ENCODE measurements around the gene SPACA4. TPM values are rescaled to one million over a fixed set of nuclear protein-coding genes. Genes with fewer than 3 reads are reported as not detected.

Gene SPACA4
- total RNA-seq, 2 donors from 2014 or later = not detected

GRCh38 chr19:48603850-48604249, 2.7 kb upstream of the SPACA4 start:
- Mint-ChIP-seq H3K4me1 (peaks cover 3% of the 10 kb centered on the region), H3K36me3 (ENCODE audit: low read depth) (no peaks in the 10 kb centered on the region), H3K27ac (no peak overlapping the region), H3K27me3 (peaks cover under 1% of the 10 kb centered on the region), H3K4me3 (no peak overlapping the region)
- ATAC-seq = no peak
- no peaks in the 10 kb centered on the region for H3K9me3 ChIP-seq (ENCODE audit: control insufficient read depth, low read length, poor library complexity, severe bottlenecking)
- no peak for DNase-seq

GRCh38 chr19:48607359-48607755, 815 bp downstream of the SPACA4 start:
- no peaks in the 10 kb centered on the region for H3K36me3 Mint-ChIP-seq (ENCODE audit: low read depth)
- no peak overlapping the region for H3K4me3 Mint-ChIP-seq
- H3K27ac Mint-ChIP-seq = no peak overlapping the region
- peaks cover 4% of the 10 kb centered on the region for H3K4me1 Mint-ChIP-seq
- ATAC-seq (no peak), DNase-seq (no peak)
- no peaks in the 10 kb centered on the region for H3K9me3 ChIP-seq (ENCODE audit: control insufficient read depth, low read length, poor library complexity, severe bottlenecking)
- no peaks in the 10 kb centered on the region for H3K27me3 Mint-ChIP-seq

GRCh38 chr19:48608798-48609263, 2.3 kb downstream of the SPACA4 start:
- H3K4me3 Mint-ChIP-seq = peak overlapping the region; percentile 41
- H3K36me3 Mint-ChIP-seq (ENCODE audit: low read depth) = no peaks in the 10 kb centered on the region
- no peaks in the 10 kb centered on the region for H3K9me3 ChIP-seq (ENCODE audit: control insufficient read depth, low read length, poor library complexity, severe bottlenecking)
- ATAC-seq = peak; percentile 92
- no peaks in the 10 kb centered on the region for H3K27me3 Mint-ChIP-seq
- H3K4me1 Mint-ChIP-seq = peaks cover 4% of the 10 kb centered on the region
- H3K27ac Mint-ChIP-seq = no peak overlapping the region
- DNase-seq = peak in 2 of 3 donors; percentile 33 to 44

- no peaks in the 10 kb centered on the region for H3K9me3 ChIP-seq (ENCODE audit: control insufficient read depth, low read length, poor library complexity, severe bottlenecking)
- Mint-ChIP-seq H3K27ac (no peak overlapping the region), H3K27me3 (no peaks in the 10 kb centered on the region), H3K4me3 (no peak overlapping the region), H3K36me3 (ENCODE audit: low read depth) (no peaks in the 10 kb centered on the region), H3K4me1 (peaks cover 7% of the 10 kb centered on the region)
- no peak for DNase-seq
- ATAC-seq = no peak
These were observed 3.1 kb downstream of the SPACA4 start for GRCh38 chr19:48609571-48610108.

GRCh38 chr19:48611872-48612271, 5.3 kb downstream of the SPACA4 start:
- DNase-seq (no peak), ATAC-seq (no peak)
- Mint-ChIP-seq H3K4me3 (no peak overlapping the region), H3K27me3 (no peaks in the 10 kb centered on the region), H3K4me1 (peaks cover 16% of the 10 kb centered on the region), H3K27ac (no peak overlapping the region), H3K36me3 (ENCODE audit: low read depth) (peaks cover 3% of the 10 kb centered on the region)
- H3K9me3 ChIP-seq (ENCODE audit: control insufficient read depth, low read length, poor library complexity, severe bottlenecking) = no peaks in the 10 kb centered on the region

GRCh38 chr19:48613024-48613851, 6.7 kb downstream of the SPACA4 start:
- Mint-ChIP-seq H3K4me1 (peaks cover 22% of the 10 kb centered on the region), H3K4me3 (peak overlapping the region; percentile 31), H3K36me3 (ENCODE audit: low read depth) (peaks cover 3% of the 10 kb centered on the region), H3K27ac (peak overlapping the region; percentile 54), H3K27me3 (no peaks in the 10 kb centered on the region)
- DNase-seq (no peak), ATAC-seq (no peak)
- no peaks in the 10 kb centered on the region for H3K9me3 ChIP-seq (ENCODE audit: control insufficient read depth, low read length, poor library complexity, severe bottlenecking)

GRCh38 chr19:48613852-48614435, 7.4 kb downstream of the SPACA4 start:
- Mint-ChIP-seq H3K36me3 (ENCODE audit: low read depth) (peaks cover 3% of the 10 kb centered on the region), H3K4me3 (peak overlapping the region; percentile 36), H3K27me3 (no peaks in the 10 kb centered on the region), H3K4me1 (peaks cover 21% of the 10 kb centered on the region), H3K27ac (peak overlapping the region; percentile 54)
- H3K9me3 ChIP-seq (ENCODE audit: control insufficient read depth, low read length, poor library complexity, severe bottlenecking) = no peaks in the 10 kb centered on the region
- DNase-seq (no peak), ATAC-seq (no peak)

GRCh38 chr19:48614436-48615230, 8.1 kb downstream of the SPACA4 start, which contains the start of gene FAM83E:
Gene FAM83E (minus strand): TSS chr19:48615076. CDS start chr19:48613372, 1,704 bp downstream.
- peak within 1 kb of the TSS; percentile 96 for H3K4me3 Mint-ChIP-seq
- H3K27me3 Mint-ChIP-seq = no peaks in the 10 kb centered on the region
- ATAC-seq (no peak), DNase-seq (no peak)
- H3K4me1 Mint-ChIP-seq = peaks cover 24% of the 10 kb centered on the region
- no peaks in the 10 kb centered on the region for H3K9me3 ChIP-seq (ENCODE audit: control insufficient read depth, low read length, poor library complexity, severe bottlenecking)
- peak within 1 kb of the TSS; percentile 66 for H3K27ac Mint-ChIP-seq
- H3K36me3 Mint-ChIP-seq (ENCODE audit: low read depth) = peaks cover 3% of the 10 kb centered on the region

GRCh38 chr19:48615231-48616040, 8.9 kb downstream of the SPACA4 start:
- DNase-seq (no peak), ATAC-seq (no peak)
- H3K27ac Mint-ChIP-seq = peak overlapping the region; percentile 66
- H3K36me3 Mint-ChIP-seq (ENCODE audit: low read depth) = peaks cover 3% of the 10 kb centered on the region
- no peaks in the 10 kb centered on the region for H3K9me3 ChIP-seq (ENCODE audit: control insufficient read depth, low read length, poor library complexity, severe bottlenecking)
- no peaks in the 10 kb centered on the region for H3K27me3 Mint-ChIP-seq
- peak overlapping the region; percentile 96 for H3K4me3 Mint-ChIP-seq
- H3K4me1 Mint-ChIP-seq = peaks cover 26% of the 10 kb centered on the region

GRCh38 chr19:48616041-48616436, 9.5 kb downstream of the SPACA4 start:
- ATAC-seq = no peak
- DNase-seq = no peak
- peak overlapping the region; percentile 98 for H3K27ac Mint-ChIP-seq
- peaks cover 26% of the 10 kb centered on the region for H3K4me1 Mint-ChIP-seq
- H3K27me3 Mint-ChIP-seq = no peaks in the 10 kb centered on the region
- no peaks in the 10 kb centered on the region for H3K9me3 ChIP-seq (ENCODE audit: control insufficient read depth, low read length, poor library complexity, severe bottlenecking)
- H3K36me3 Mint-ChIP-seq (ENCODE audit: low read depth) = peaks cover 3% of the 10 kb centered on the region
- peak overlapping the region; percentile 96 for H3K4me3 Mint-ChIP-seq

- H3K4me3 Mint-ChIP-seq = peak overlapping the region; percentile 96
- DNase-seq = no peak
- H3K4me1 Mint-ChIP-seq = peaks cover 26% of the 10 kb centered on the region
These were observed 10.0 kb downstream of the SPACA4 start for GRCh38 chr19:48616491-48617056.

More at GRCh38 chr19:48616491-48617056, 10.0 kb downstream of the SPACA4 start:
- Mint-ChIP-seq H3K36me3 (ENCODE audit: low read depth) (peaks cover 3% of the 10 kb centered on the region), H3K27me3 (no peaks in the 10 kb centered on the region), H3K27ac (peak overlapping the region; percentile 98)
- H3K9me3 ChIP-seq (ENCODE audit: control insufficient read depth, low read length, poor library complexity, severe bottlenecking) = no peaks in the 10 kb centered on the region
- ATAC-seq = no peak

Measured in T-helper 17 cell (primary cell).